GM13977 (cell line): ENCODE results near the gene PTCH2.

Experiments used
- DNase-seq: peaks from one replicate; pipeline ENCODE4 v3.0.0; 2012; ENCODE audit warnings: low spot score
- in situ Hi-C: fragments of 300-500 bp; cut with MboI; formaldehyde crosslinking; loops from one replicate; pipeline ENCODE4 v1.12.0; 2022; ENCODE audit warnings: low sequenced_read_pairs, low pct_unique_long_range_greater_than_20kb, mixed read lengths, inconsistent platforms; ENCODE audit not compliant: unreplicated experiment
- TF ChIP-seq, protein P1 (sequence below): IDR thresholded peaks from 2 replicates; pipeline ENCODE4 v1.5.1; 2012; ENCODE audit warnings: mild to moderate bottlenecking, control low read depth; ENCODE audit not compliant: insufficient read depth; ENCODE audit errors: extremely low read depth, missing control alignments

PTCH2 gene

DNA sequence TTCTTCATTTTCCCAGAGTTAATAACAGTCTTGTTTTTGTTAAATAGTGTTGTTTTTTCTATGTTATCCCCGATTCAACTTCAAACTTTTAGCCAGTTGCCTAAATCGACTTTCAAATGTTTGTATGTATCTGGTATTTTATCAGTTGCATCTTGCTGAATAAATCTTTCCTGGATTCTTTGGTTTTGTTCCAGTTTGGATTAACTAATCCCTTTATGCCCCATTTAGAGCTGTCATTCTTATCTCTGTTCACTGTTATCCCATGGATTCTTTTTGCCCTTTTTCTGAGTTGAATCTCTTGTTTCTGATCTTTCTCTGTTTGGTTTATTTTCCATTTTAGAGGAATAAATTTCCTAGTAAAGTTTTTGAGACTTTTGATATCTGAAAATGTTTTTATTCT lies 31.1 kb upstream of the PTCH2 start:
- TF ChIP-seq, protein P1, sequence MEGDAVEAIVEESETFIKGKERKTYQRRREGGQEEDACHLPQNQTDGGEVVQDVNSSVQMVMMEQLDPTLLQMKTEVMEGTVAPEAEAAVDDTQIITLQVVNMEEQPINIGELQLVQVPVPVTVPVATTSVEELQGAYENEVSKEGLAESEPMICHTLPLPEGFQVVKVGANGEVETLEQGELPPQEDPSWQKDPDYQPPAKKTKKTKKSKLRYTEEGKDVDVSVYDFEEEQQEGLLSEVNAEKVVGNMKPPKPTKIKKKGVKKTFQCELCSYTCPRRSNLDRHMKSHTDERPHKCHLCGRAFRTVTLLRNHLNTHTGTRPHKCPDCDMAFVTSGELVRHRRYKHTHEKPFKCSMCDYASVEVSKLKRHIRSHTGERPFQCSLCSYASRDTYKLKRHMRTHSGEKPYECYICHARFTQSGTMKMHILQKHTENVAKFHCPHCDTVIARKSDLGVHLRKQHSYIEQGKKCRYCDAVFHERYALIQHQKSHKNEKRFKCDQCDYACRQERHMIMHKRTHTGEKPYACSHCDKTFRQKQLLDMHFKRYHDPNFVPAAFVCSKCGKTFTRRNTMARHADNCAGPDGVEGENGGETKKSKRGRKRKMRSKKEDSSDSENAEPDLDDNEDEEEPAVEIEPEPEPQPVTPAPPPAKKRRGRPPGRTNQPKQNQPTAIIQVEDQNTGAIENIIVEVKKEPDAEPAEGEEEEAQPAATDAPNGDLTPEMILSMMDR, result no peak
- in situ Hi-C loops, result no loop called here
- DNase-seq, result no peak

DNA sequence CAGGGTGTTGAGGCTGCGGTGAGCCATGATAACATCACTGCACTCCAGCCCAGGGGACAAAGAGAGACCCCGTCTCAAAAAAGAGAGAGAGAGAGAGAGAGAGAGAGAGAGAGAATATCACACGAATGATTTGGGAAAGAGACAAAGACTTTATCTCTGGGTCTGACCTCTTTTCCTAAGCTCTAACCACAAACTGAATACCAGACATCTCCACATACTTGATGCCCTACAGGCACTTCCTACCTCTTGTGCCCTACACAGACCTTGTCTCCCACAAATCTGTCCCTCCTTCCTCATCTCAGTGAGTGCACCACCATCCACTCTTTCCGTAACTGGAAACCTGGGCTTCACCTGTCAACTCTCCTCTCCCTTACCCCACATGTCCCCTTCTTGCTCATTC lies 27.0 kb upstream of the PTCH2 start:
- DNase-seq, result no peak
- TF ChIP-seq, protein P1, result no peak
- in situ Hi-C loops, result no loop called here

DNA sequence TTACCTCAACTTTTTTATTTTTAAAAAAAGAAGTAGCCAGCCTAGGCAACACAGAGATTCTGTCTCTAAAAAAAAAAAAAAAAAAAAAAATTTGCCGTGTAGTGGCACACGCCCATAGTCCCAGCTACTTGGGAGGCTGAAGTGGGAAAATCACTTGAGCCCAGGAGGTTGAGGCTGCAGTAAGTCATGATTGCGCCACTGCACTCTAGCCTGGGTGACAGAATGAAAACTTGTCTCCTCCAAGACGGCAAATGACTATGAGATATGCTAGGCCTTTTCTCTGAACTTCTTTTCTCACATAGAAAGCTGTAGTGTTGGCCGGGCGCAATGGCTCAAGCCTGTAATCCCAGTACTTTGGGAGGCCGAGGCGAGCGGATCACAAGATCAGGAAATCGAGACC lies 24.7 kb upstream of the PTCH2 start:
- no peak for DNase-seq
- TF ChIP-seq, protein P1, result no peak
- in situ Hi-C loops, result no loop called here

DNA sequence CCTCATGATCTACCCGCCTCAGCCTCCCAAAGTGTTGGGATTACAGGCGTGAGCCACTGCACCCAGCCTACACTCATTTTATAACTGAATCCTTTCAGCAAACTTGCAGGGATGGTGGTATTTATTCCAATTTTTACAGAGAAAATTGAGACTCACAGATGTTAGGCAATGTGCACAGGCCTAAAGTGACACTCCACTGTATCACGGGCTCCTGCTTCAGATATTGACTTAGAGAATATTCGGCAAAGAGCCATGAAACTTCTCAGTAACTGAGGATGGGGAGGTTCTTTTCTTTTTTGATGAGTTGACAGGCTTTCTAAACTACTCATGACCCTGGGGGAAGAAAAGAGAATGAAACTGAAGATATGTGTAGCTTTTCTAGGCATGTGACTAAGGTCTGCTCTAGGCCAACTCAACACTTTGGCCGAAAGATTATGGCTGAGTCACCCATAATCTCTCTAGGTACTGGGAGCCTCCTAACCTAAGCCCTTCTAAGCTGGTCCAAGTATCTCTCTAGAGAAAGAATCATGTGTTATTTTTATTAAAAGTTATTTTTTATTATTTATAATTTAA lies 19.9 kb upstream of the PTCH2 start:
- TF ChIP-seq, protein P1, result no peak
- no peak for DNase-seq
- in situ Hi-C loops, result no loop called here

DNA sequence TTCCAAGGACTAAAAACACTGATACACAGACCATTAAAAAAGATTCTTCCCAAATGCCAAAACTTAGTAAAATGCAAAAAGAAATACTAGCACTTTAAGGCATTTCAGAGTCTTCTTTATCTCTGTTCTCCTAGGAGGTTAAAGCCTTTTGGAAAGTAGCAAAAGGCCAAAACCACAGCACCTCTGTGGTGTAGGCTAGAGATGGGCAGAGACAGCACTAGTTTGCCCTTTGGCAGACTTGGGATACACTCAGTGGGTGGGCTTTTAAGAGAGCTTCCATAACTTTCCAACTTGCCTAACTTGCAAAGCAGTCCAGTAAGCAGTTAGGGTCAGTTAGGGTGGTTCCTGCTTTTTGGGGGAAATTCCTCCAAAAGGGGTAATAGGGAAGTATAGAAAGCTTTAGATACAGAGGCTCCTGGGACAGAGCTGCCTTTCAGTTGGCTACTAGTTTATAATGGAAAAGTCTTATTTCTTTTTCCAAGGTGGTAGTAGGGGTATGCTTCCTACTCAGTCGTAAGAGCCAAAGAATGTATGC lies 17.9 kb upstream of the PTCH2 start:
- TF ChIP-seq, protein P1, result no peak
- in situ Hi-C loops, result no loop called here
- DNase-seq, result no peak

DNA sequence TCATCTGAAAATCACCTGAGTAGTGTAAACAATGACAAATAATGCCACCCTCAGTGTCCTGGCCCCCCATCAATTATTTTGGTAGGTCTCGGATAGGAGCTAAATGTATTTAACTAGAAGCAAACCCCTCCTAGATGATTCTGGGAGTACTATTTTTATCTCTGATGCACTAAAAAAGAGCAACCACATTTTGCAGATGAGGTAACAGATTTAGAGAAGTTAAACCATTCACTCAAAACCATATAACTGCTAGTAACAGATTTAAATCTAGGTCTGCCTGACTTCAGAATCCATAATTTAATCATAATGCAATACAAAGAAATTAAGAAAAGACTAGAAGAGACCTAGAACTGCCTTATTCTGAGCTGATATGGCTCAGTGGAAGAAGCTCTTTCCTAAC lies 17.3 kb upstream of the PTCH2 start:
- in situ Hi-C loops, result no loop called here
- TF ChIP-seq, protein P1, result no peak

More for the DNA sequence above, 17.3 kb upstream of the PTCH2 start:
- DNase-seq, result no peak
